Activated T-cell treated with anti-CD3 and anti-CD28 coated beads, Interleukin-2, amount 50 U/mL, for 24 hours (primary cell): Measurements from ENCODE around the gene CORO1C.
A peak's percentile ranks its signal among the peaks of the same experiment; 100 is the strongest.

ENCODE experiments used
- DNase-seq: peaks from one replicate; pipeline ENCODE4 v3.0.0-alpha.2; 2020
- H3K27ac Mint-ChIP-seq: 2 replicates; pipeline ENCODE4 v1.8.0; 2020; ENCODE audit warnings: mild to moderate bottlenecking, mixed read lengths
- H3K27me3 Mint-ChIP-seq: 2 replicates; pipeline ENCODE4 v1.8.0; 2020; ENCODE audit warnings: mixed read lengths
- H3K36me3 Mint-ChIP-seq: 2 replicates; pipeline ENCODE4 v1.8.0; 2020; ENCODE audit warnings: low read depth, mixed read lengths
- H3K4me1 Mint-ChIP-seq: 2 replicates; pipeline ENCODE4 v1.8.0; 2020; ENCODE audit warnings: low read depth, mixed read lengths
- H3K4me3 Mint-ChIP-seq: 2 replicates; pipeline ENCODE4 v1.8.0; 2020; ENCODE audit warnings: mild to moderate bottlenecking, moderate library complexity, mixed read lengths
- H3K9me3 Mint-ChIP-seq: 2 replicates; pipeline ENCODE4 v1.8.0; 2020; ENCODE audit warnings: mixed read lengths

CORO1C gene

GRCh38 chr12:108724054-108724889, 7.0 kb downstream of the CORO1C start:
- Mint-ChIP-seq H3K36me3 (no peaks in the 10 kb centered on the region), H3K27me3 (no peaks in the 10 kb centered on the region), H3K4me1 (peaks cover 51% of the 10 kb centered on the region), H3K9me3 (no peaks in the 10 kb centered on the region), H3K4me3 (no peak overlapping the region), H3K27ac (peak overlapping the region; percentile 38)
- no peak for DNase-seq

DNA sequence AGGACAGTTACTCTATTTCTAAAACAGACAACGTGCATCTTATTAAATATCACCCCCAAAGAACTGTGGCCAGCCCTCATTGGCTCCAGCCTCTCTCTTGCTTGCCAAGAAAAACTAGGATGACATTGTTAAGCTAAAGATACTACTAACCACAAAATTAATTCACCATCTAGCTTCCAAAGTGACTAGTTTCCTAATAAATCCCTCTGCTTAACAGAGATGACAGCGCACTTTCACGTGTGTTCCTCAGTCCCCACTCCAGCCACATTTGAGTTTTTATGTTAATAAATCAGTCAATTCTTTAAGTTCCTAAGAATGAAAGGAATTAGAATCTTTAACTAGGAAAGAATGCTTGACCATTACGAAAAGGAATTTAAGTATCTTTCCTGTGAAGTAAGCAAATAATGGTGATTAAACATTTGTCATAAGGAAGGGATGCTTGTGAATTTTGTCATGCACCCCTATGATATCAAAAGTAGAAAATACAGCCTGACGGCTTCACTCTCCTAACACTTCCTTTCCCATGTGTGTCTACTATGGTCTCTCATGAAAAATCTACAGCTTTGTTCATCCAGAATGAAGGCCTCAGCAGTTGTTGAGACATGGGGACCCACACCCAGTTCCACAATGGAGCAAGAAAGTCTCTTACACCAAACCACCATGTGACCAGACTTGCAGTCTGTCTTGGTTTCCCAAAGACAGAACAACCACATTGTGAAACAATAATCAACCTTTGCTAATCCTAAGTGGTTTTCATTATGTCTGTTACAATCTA, 8.1 kb downstream of the CORO1C start:
- H3K27me3 Mint-ChIP-seq, result no peaks in the 10 kb centered on the region
- peak overlapping the region; percentile 72 for H3K27ac Mint-ChIP-seq
- peaks cover 44% of the 10 kb centered on the region for H3K4me1 Mint-ChIP-seq
- no peak overlapping the region for H3K4me3 Mint-ChIP-seq
- H3K36me3 Mint-ChIP-seq, result no peaks in the 10 kb centered on the region
- H3K9me3 Mint-ChIP-seq, result no peaks in the 10 kb centered on the region
- no peak for DNase-seq

- no peak overlapping the region for H3K4me3 Mint-ChIP-seq
- H3K4me1 Mint-ChIP-seq, result peaks cover 41% of the 10 kb centered on the region
- H3K36me3 Mint-ChIP-seq, result no peaks in the 10 kb centered on the region
- H3K27ac Mint-ChIP-seq, result no peak overlapping the region
- no peaks in the 10 kb centered on the region for H3K9me3 Mint-ChIP-seq
- H3K27me3 Mint-ChIP-seq, result no peaks in the 10 kb centered on the region
- DNase-seq, result no peak
Measured at GRCh38 chr12:108722463-108722862, 8.9 kb downstream of the CORO1C start.

GRCh38 chr12:108721824-108722223, 9.5 kb downstream of the CORO1C start:
- Mint-ChIP-seq H3K27ac (no peak overlapping the region), H3K27me3 (no peaks in the 10 kb centered on the region), H3K4me3 (no peak overlapping the region), H3K9me3 (no peaks in the 10 kb centered on the region), H3K36me3 (peaks cover 2% of the 10 kb centered on the region), H3K4me1 (peaks cover 39% of the 10 kb centered on the region)
- no peak for DNase-seq

DNA sequence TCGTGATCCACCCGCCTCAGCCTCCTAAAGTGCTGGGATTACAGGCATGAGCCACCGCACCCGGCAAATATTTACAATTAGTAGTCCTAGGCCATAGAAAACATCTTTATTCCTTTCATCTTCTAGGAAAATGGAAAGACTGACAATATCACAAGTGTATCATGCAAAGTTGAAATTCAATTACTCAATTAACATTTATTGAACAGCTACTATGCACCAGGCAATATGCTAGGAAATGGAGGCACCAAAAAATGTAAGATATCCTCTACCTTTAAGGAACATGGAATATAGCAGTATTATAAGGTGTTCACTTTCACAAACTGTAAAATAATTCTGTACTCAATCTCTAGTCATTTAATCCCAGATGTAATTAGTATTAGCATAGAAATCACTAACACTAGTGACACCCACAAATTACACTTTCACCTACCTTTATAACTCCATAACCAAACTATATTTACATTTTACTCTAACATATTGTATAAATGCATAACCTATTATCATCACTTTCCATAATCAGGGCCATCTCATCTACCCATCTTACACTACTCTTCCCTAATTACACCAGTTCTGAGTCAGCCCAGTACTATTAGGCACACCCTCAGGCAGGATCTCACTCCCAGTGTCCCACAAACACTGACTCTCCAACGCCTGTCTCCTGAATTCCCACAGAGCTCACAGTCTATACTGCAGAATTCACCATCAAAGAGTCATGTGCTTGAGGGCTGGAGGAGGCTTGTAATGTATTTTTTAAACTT, 10.4 kb downstream of the CORO1C start:
- Mint-ChIP-seq H3K9me3 (no peaks in the 10 kb centered on the region), H3K4me1 (peaks cover 39% of the 10 kb centered on the region), H3K27ac (no peak overlapping the region), H3K36me3 (peaks cover 2% of the 10 kb centered on the region), H3K27me3 (no peaks in the 10 kb centered on the region), H3K4me3 (no peak overlapping the region)
- no peak for DNase-seq

DNA sequence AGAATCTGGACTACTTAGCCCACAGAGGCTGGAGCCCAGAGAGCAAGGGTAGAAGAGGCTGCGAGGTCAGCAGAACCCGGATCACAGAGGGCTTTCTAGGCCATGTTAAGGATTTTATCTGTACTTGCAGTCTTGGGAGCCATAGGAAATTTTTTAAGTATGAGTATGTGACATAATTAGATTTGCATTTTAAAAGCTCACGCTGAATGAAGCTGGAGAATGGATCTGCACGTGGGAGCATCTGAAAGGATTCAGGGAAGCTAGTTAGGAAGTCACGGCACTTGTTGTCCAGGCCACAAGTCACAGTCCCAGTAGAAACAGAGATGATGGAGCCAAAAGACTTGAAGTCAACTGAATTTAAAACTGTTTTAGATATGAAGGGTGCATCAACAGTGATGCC, 14.1 kb downstream of the CORO1C start:
- Mint-ChIP-seq H3K4me1 (peaks cover 12% of the 10 kb centered on the region), H3K4me3 (no peak overlapping the region), H3K27ac (no peak overlapping the region), H3K27me3 (no peaks in the 10 kb centered on the region), H3K9me3 (no peaks in the 10 kb centered on the region), H3K36me3 (peaks cover 2% of the 10 kb centered on the region)
- no peak for DNase-seq

DNA sequence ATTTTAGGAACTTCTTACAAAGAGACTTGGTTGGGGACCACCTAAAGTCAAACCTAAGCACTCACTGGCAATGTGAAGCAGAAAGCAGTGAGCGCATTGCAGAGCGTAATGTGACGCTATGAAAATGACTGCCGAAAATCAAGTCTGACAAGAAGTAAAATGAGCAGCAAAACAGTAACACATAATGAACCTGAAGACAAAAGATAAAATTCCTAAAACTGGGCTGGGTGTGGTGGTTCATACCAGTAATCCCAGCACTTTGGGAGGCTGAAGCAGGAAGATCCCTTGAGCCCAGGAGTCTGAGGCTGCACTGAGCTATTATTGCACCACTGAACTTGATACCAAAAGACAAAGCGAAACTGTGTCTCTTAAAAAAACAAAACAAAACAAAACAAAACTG, 16.5 kb downstream of the CORO1C start:
- H3K36me3 Mint-ChIP-seq, result peaks cover 2% of the 10 kb centered on the region
- H3K4me1 Mint-ChIP-seq, result peaks cover 9% of the 10 kb centered on the region
- H3K27ac Mint-ChIP-seq, result no peak overlapping the region
- no peak overlapping the region for H3K4me3 Mint-ChIP-seq
- no peak for DNase-seq
- no peaks in the 10 kb centered on the region for H3K27me3 Mint-ChIP-seq
- no peaks in the 10 kb centered on the region for H3K9me3 Mint-ChIP-seq

- no peak overlapping the region for H3K27ac Mint-ChIP-seq
- no peak for DNase-seq
- H3K9me3 Mint-ChIP-seq, result no peaks in the 10 kb centered on the region
- no peaks in the 10 kb centered on the region for H3K27me3 Mint-ChIP-seq
- H3K4me3 Mint-ChIP-seq, result no peak overlapping the region
- H3K36me3 Mint-ChIP-seq, result peaks cover 2% of the 10 kb centered on the region
- peaks cover 6% of the 10 kb centered on the region for H3K4me1 Mint-ChIP-seq
Measured at GRCh38 chr12:108713471-108713870, 17.8 kb downstream of the CORO1C start.

DNA sequence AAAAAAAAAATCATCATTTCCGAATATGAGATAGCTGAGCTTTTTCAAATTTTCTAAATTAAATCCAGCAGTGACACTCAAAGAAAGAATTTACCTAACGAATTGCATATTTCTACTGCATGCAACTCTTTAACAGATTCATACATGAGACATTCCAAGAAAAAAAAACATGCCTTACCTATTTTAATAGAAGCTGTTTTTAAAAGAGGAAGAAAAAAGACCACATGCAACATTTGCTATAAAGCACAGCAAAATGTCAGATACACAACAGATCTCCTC, 18.5 kb downstream of the CORO1C start:
- no peaks in the 10 kb centered on the region for H3K27me3 Mint-ChIP-seq
- H3K4me1 Mint-ChIP-seq, result peaks cover 6% of the 10 kb centered on the region
- DNase-seq, result no peak
- no peak overlapping the region for H3K4me3 Mint-ChIP-seq
- H3K27ac Mint-ChIP-seq, result no peak overlapping the region
- H3K9me3 Mint-ChIP-seq, result no peaks in the 10 kb centered on the region
- H3K36me3 Mint-ChIP-seq, result peaks cover 2% of the 10 kb centered on the region

DNA sequence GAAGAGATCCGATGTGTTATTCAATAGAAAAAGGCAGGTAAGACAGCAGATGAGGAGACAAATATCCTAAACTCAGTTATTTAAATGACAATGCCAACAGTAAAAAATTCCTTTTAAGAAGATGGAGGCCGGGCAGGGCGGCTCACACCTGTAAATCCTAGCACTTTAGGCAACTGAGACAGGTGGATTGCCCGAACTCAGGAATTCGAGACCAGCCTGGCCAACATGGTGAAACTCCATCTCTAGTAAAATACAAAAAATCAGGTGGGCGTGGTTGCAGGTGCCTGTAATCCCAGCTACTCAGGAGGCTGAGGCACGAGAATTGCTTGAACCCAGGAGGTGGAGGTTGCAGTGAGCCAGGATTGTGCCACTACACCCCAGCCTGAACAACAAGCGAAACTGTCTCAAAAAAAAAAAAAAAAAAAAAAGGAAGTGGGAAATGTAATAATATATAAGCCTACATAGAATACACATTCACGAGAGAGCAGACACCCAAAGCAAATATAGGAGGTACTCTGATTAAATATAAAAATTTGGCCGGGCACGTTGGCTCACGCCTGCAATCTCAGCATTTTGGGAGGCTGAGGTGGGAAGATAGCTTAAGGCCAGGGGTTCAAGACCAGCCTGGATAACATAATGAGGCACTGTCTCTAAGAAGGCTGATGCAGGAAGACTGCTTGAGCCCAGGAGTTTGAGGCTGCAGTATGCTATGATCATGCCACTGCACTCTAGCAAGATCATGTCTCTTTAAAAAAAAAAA, 19.0 kb downstream of the CORO1C start:
- Mint-ChIP-seq H3K27ac (no peak overlapping the region), H3K4me3 (no peak overlapping the region), H3K27me3 (no peaks in the 10 kb centered on the region), H3K9me3 (no peaks in the 10 kb centered on the region), H3K4me1 (peaks cover 6% of the 10 kb centered on the region), H3K36me3 (peaks cover 1% of the 10 kb centered on the region)
- no peak for DNase-seq

- H3K36me3 Mint-ChIP-seq, result no peaks in the 10 kb centered on the region
- H3K4me1 Mint-ChIP-seq, result peaks cover 6% of the 10 kb centered on the region
- H3K4me3 Mint-ChIP-seq, result no peak overlapping the region
- no peaks in the 10 kb centered on the region for H3K27me3 Mint-ChIP-seq
- H3K27ac Mint-ChIP-seq, result no peak overlapping the region
- DNase-seq, result no peak
- no peaks in the 10 kb centered on the region for H3K9me3 Mint-ChIP-seq
Measured at GRCh38 chr12:108711489-108712164, 19.7 kb downstream of the CORO1C start.

- Mint-ChIP-seq H3K27me3 (no peaks in the 10 kb centered on the region), H3K9me3 (no peaks in the 10 kb centered on the region), H3K27ac (no peak overlapping the region), H3K4me1 (peaks cover 6% of the 10 kb centered on the region), H3K4me3 (no peak overlapping the region), H3K36me3 (peaks cover 5% of the 10 kb centered on the region)
- no peak for DNase-seq
Measured at GRCh38 chr12:108709697-108710096, 21.6 kb downstream of the CORO1C start.

GRCh38 chr12:108704527-108704926, 26.8 kb downstream of the CORO1C start:
- no peak for DNase-seq
- Mint-ChIP-seq H3K36me3 (peaks cover 26% of the 10 kb centered on the region), H3K27ac (no peak overlapping the region), H3K4me3 (no peak overlapping the region), H3K4me1 (peaks cover 21% of the 10 kb centered on the region), H3K27me3 (no peaks in the 10 kb centered on the region), H3K9me3 (no peaks in the 10 kb centered on the region)
